HCT116 (cell line): Measurements from ENCODE around the gene SHANK2. TPM values are rescaled to one million over a fixed set of nuclear protein-coding genes. Genes with fewer than 3 reads are reported as not detected.

Experiments
- ATAC-seq: fragments of 200-7000 bp; cut with Tn5 transposase; 2 replicates; pipeline ENCODE4 v1.9.1; 2020; ENCODE audit warnings: mild to moderate bottlenecking, moderate library complexity
- BruUV-seq: library from RNA; stranded (reverse); fragments of 400-500 nt; replicated peaks from 2 replicates; lab custom pipeline; 2021; lab: Mats Ljungman, UMichigan
- CTCF ChIA-PET: fragments of 300-600 bp; sonication (Branson Sonifier 250); formaldehyde crosslinking; loops from one replicate; lab custom pipeline; 2021; ENCODE audit warnings: antibody characterized with exemption; lab: Charles Lee
- POLR2A ChIA-PET: fragments of 300-600, 350-600 bp; sonication (Branson Sonifier 250); formaldehyde crosslinking; loops from one replicate; lab custom pipeline; 2021; ENCODE audit warnings: antibody characterized with exemption; lab: Charles Lee
- RAD21 ChIA-PET, 2 experiments: fragments of 300-600 bp; sonication (Branson Sonifier 250); formaldehyde crosslinking; loops; one replicate each; lab custom pipeline; 2023; ENCODE audit warnings: low total read pairs in 2 of 2; ENCODE audit not compliant: uncharacterized antibody in 2 of 2, unreplicated experiment in 2 of 2, low non-redundant PET in 1 of 2; lab: Charles Lee
- DNase-seq: peaks from one replicate; pipeline ENCODE4 v3.0.0-alpha.2; 2010; ENCODE audit warnings: low read depth, low spot score
- H2AFZ ChIP-seq: fragments of 200-600 bp; shearing (Covaris generic), sonication (generic); 2 replicates; pipeline ENCODE4 v1.6.1; 2017; ENCODE audit warnings: low read depth, mixed run types, mixed read lengths, antibody characterized with exemption, low read length; ENCODE audit not compliant: poor library complexity, severe bottlenecking
- H3K27ac ChIP-seq: 2 replicates; pipeline ENCODE4 v1.5.1; 2012; ENCODE audit warnings: low read depth, low read length
- H3K27me3 ChIP-seq: fragments of 200-600 bp; sonication (generic); 2 replicates; pipeline ENCODE4 v1.6.1; 2016; ENCODE audit warnings: mixed run types, low read length, mixed read lengths; ENCODE audit not compliant: insufficient read depth
- H3K36me3 ChIP-seq, 2 experiments: fragments of 200-500 bp in 1 of 2; fragments of 200-600 bp in 1 of 2; sonication (Bioruptor generic) in 1 of 2; sonication (generic) in 1 of 2; 2 replicates each; pipeline versions ENCODE4 v1.5.1 to v1.6.1; 2014 to 2016; ENCODE audit warnings: low read length in 2 of 2, inconsistent platforms in 1 of 2, mixed read lengths in 1 of 2, mixed run types in 1 of 2; ENCODE audit not compliant: insufficient read depth in 2 of 2, control insufficient read depth in 1 of 2
- H3K4me1 ChIP-seq, 2 experiments: fragments of 200-600 bp in 1 of 2; sonication (generic) in 1 of 2; 2 replicates each; pipeline versions ENCODE4 v1.5.1 to v1.6.1; 2012 to 2017; ENCODE audit warnings: low read length in 2 of 2, inconsistent platforms in 1 of 2, mild to moderate bottlenecking in 1 of 2, mixed read lengths in 1 of 2, mixed run types in 1 of 2, moderate library complexity in 1 of 2; ENCODE audit not compliant: insufficient read depth in 2 of 2, control insufficient read depth in 1 of 2
- H3K4me2 ChIP-seq: fragments of 200-600 bp; sonication (generic); 2 replicates; pipeline ENCODE4 v1.6.1; 2017; ENCODE audit warnings: mixed run types, low read length, mixed read lengths
- H3K4me3 ChIP-seq, 2 experiments: fragments of 200-600 bp in 1 of 2; sonication (generic) in 1 of 2; replicated peaks in 1 of 2; 2 replicates each; pipeline ENCODE4 v1.5.1; 2011 to 2016; ENCODE audit warnings: low read length in 2 of 2, control low read depth in 1 of 2, low read depth in 1 of 2, mild to moderate bottlenecking in 1 of 2, mixed read lengths in 1 of 2, mixed run types in 1 of 2
- H3K79me2 ChIP-seq: fragments of 200-600 bp; sonication (generic); 2 replicates; pipeline ENCODE4 v1.6.1; 2017; ENCODE audit warnings: mild to moderate bottlenecking, mixed run types, low read length, moderate library complexity, mixed read lengths; ENCODE audit not compliant: insufficient read depth
- H3K9ac ChIP-seq: fragments of 200-600 bp; sonication (generic); 2 replicates; pipeline ENCODE4 v1.6.1; 2016; ENCODE audit warnings: low read length, mixed read lengths
- H3K9me2 ChIP-seq: fragments of 200-600 bp; sonication (generic), shearing (Covaris generic); 2 replicates; pipeline ENCODE4 v1.6.1; 2017; ENCODE audit warnings: mixed run types, mild to moderate bottlenecking, moderate library complexity; ENCODE audit not compliant: insufficient read depth
- H3K9me3 ChIP-seq, 2 experiments: fragments of 200-500 bp in 1 of 2; fragments of 200-600 bp in 1 of 2; sonication (Bioruptor generic) in 1 of 2; sonication (generic) in 1 of 2; 2 replicates each; pipeline ENCODE4 v1.6.1; 2014 to 2017; ENCODE audit warnings: low read length in 2 of 2, mixed read lengths in 2 of 2, inconsistent platforms in 1 of 2, low read depth in 1 of 2, mild to moderate bottlenecking in 1 of 2, mixed run types in 1 of 2, moderate library complexity in 1 of 2; ENCODE audit not compliant: control insufficient read depth in 1 of 2, insufficient read depth in 1 of 2
- H4K20me1 ChIP-seq: fragments of 200-600 bp; sonication (generic), shearing (Covaris generic); 2 replicates; pipeline ENCODE4 v1.6.1; 2017; ENCODE audit warnings: mixed run types, mild to moderate bottlenecking, moderate library complexity; ENCODE audit not compliant: insufficient read depth
- EGR1 ChIP-seq: IDR thresholded peaks from 2 replicates; pipeline ENCODE4 v1.6.1; 2012; ENCODE audit warnings: low read depth
- ELF1 ChIP-seq: IDR thresholded peaks from 2 replicates; pipeline ENCODE4 v1.6.1; 2012; ENCODE audit warnings: low read depth, borderline replicate concordance
- EZH2 ChIP-seq: fragments of 200-600 bp; sonication (generic); IDR thresholded peaks from 2 replicates; pipeline ENCODE4 v1.6.1; 2017; ENCODE audit warnings: antibody characterized with exemption, mixed run types
- EZH2phosphoT487 ChIP-seq: fragments of 200-600 bp; IDR thresholded peaks from 2 replicates; pipeline ENCODE4 v1.6.1; 2018; ENCODE audit warnings: antibody characterized with exemption, borderline replicate concordance
- FOSL1 ChIP-seq: IDR thresholded peaks from 2 replicates; pipeline ENCODE4 v1.6.1; 2012; ENCODE audit warnings: low read depth
- SP1 ChIP-seq: IDR thresholded peaks from 2 replicates; pipeline ENCODE4 v1.6.1; 2012; ENCODE audit warnings: low read depth
- SRF ChIP-seq: IDR thresholded peaks from 2 replicates; pipeline ENCODE4 v1.6.1; 2012; ENCODE audit warnings: low read depth
- intact Hi-C: fragments of 100-400 bp; cut with micrococcal nuclease; formaldehyde crosslinking; loops from 2 replicates; pipeline ENCODE4 v1.10.0; 2022
- total RNA-seq: library from RNA; stranded (reverse); gene quantifications from one replicate; pipeline ENCODE4 v1.2.1, GENCODE V29; 2021; ENCODE audit not compliant: unreplicated experiment
- TF ChIP-seq, protein P1 (sequence below): IDR thresholded peaks from 2 replicates; pipeline ENCODE4 v1.6.1; 2012

SHANK2 gene
- total RNA-seq, 1 experiment from 2014 or later, result 16.9 TPM

DNA sequence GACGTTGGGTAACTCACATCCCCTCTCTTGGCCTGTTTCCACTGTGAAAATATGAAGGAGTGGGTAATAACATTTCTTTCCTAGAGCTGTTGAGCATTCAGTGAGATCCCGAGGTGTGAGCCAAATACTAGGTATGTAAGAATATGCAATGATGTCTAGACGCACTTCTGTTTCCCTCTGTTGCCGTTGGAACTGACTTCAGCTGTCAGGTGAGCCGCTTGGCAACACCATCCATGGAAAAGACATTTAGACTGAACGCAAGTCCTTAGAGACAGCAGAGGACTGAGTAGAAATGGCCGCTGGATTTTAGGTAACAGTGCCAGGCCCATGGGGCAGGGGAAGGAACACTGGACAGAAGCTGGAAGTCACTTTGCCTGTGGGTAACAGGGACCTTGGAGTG, 29.5 kb upstream of the SHANK2 start:
- H3K27ac ChIP-seq, result no peak overlapping the region
- RAD21 ChIA-PET, result no interaction called here

DNA sequence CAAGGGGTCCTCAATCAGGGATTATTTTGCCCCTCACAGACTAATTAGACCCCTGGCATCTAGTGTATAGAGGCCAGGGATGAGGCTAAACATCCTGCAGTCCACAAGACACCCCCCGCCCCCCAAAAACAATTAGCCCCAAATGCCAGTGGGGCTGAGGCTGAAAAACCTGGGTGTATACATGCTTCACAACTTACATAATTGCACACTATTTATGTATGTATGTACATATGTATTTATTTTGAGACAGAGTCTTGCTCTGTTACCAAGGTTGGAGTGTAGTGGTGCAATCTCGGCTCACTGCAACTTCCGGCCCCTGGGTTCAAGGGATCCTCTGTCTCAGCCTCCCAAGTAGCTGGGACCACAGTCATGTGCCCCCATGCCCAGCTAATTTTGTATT, 28.8 kb upstream of the SHANK2 start:
- Histone ChIP-seq H3K27me3 (no peaks in the 10 kb centered on the region), H3K4me1 (peaks cover 14 to 31% of the 10 kb centered on the region in 2 experiments), H2AFZ (no peak overlapping the region), H3K27ac (no peak overlapping the region), H3K4me3 (no peak overlapping the region), H3K9me3 (no peaks in the 10 kb centered on the region), H3K9ac (no peak overlapping the region), H3K4me2 (no peak overlapping the region), H4K20me1 (no peaks in the 10 kb centered on the region), H3K9me2 (no peaks in the 10 kb centered on the region), H3K79me2 (no peaks in the 10 kb centered on the region), H3K36me3 (no peaks in the 10 kb centered on the region)
- TF ChIP-seq FOSL1 (no peak), SRF (no peak), SP1 (no peak), EZH2 (no peak), EZH2phosphoT487 (no peak), ELF1 (no peak)
- TF ChIP-seq, protein P1, sequence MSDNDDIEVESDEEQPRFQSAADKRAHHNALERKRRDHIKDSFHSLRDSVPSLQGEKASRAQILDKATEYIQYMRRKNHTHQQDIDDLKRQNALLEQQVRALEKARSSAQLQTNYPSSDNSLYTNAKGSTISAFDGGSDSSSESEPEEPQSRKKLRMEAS, result no peak
- ATAC-seq (no peak), DNase-seq (no peak)
- POLR2A ChIA-PET, result no interaction called here
- BruUV-seq, result no TSS peak
- CTCF ChIA-PET, result no interaction called here
- intact Hi-C loops, result no loop called here
- RAD21 ChIA-PET, result no interaction called here

More for the DNA sequence above, 29.5 kb upstream of the SHANK2 start:
- H3K79me2 ChIP-seq, result no peaks in the 10 kb centered on the region
- no peak overlapping the region for H3K9ac ChIP-seq
- no peaks in the 10 kb centered on the region for H3K9me3 ChIP-seq
- H3K9me2 ChIP-seq, result no peaks in the 10 kb centered on the region
- H3K4me1 ChIP-seq, result peaks cover 14 to 33% of the 10 kb centered on the region in 2 experiments
- ChIA-PET CTCF (no interaction called here), POLR2A (no interaction called here)
- H3K27me3 ChIP-seq, result no peaks in the 10 kb centered on the region
- H4K20me1 ChIP-seq, result no peaks in the 10 kb centered on the region
- no peak overlapping the region for H3K4me3 ChIP-seq
- H3K4me2 ChIP-seq, result no peak overlapping the region
- no peak for ATAC-seq
- no peak overlapping the region for H2AFZ ChIP-seq
- no TSS peak for BruUV-seq
- TF ChIP-seq EGR1, result no peak
- intact Hi-C loops, result no loop called here
- no peak for DNase-seq
- H3K36me3 ChIP-seq, result no peaks in the 10 kb centered on the region
